OCI-LY7 (cell line): ENCODE measurements around the gene RAD9A. TPM values are rescaled to one million over a fixed set of nuclear protein-coding genes. Genes with fewer than 3 reads are reported as not detected.

Source experiments
- BruUV-seq: library from RNA; stranded (reverse); fragments of 400-500 nt; replicated peaks from 2 replicates; lab custom pipeline; 2021; lab: Mats Ljungman, UMichigan
- CTCF ChIA-PET: fragments of 300-600 bp; sonication (Branson Sonifier 250); formaldehyde crosslinking; loops from one replicate; lab custom pipeline; 2022; ENCODE audit warnings: antibody characterized with exemption; ENCODE audit not compliant: unreplicated experiment; lab: Charles Lee
- POLR2A ChIA-PET: fragments of 300-600 bp; sonication (Branson Sonifier 250); formaldehyde crosslinking; loops from one replicate; lab custom pipeline; 2022; ENCODE audit warnings: antibody characterized with exemption; lab: Charles Lee
- DNase-seq: peaks from one replicate; pipeline ENCODE4 v3.0.0-alpha.2; 2015; ENCODE audit warnings: low spot score
- H2AFZ ChIP-seq: fragments of 200-600 bp; sonication (generic), shearing (Covaris generic); 2 replicates; pipeline ENCODE4 v1.6.1; 2014; ENCODE audit warnings: mild to moderate bottlenecking, antibody characterized with exemption, low read length, moderate library complexity
- H3K27ac ChIP-seq: fragments of 200-600 bp; sonication (generic); 2 replicates; pipeline ENCODE4 v1.5.1; 2014; ENCODE audit warnings: mixed run types, low read depth, mild to moderate bottlenecking, moderate library complexity, low read length, inconsistent platforms; ENCODE audit not compliant: poor library complexity, severe bottlenecking
- H3K36me3 ChIP-seq: fragments of 200-600 bp; sonication (generic); 2 replicates; pipeline ENCODE4 v1.6.1; 2014; ENCODE audit warnings: mild to moderate bottlenecking, antibody characterized with exemption, low read length, moderate library complexity, mixed read lengths; ENCODE audit not compliant: insufficient read depth
- H3K4me1 ChIP-seq: fragments of 200-600 bp; sonication (generic); 2 replicates; pipeline ENCODE4 v1.5.1; 2014; ENCODE audit warnings: mild to moderate bottlenecking, low read length; ENCODE audit not compliant: insufficient read depth, poor library complexity, severe bottlenecking
- H3K4me2 ChIP-seq: fragments of 200-600 bp; sonication (generic); 2 replicates; pipeline ENCODE4 v1.6.1; 2014; ENCODE audit warnings: mild to moderate bottlenecking, low read length
- H3K4me3 ChIP-seq: fragments of 200-600 bp; sonication (generic); 2 replicates; pipeline ENCODE4 v1.5.1; 2014; ENCODE audit warnings: mild to moderate bottlenecking, low read depth, low read length; ENCODE audit not compliant: poor library complexity, severe bottlenecking
- H3K79me2 ChIP-seq: fragments of 200-600 bp; sonication (generic); 2 replicates; pipeline ENCODE4 v1.6.1; 2016; ENCODE audit warnings: low read depth, mild to moderate bottlenecking, low read length, moderate library complexity, mixed read lengths; ENCODE audit not compliant: insufficient read depth
- H3K9me2 ChIP-seq: fragments of 200-600 bp; sonication (generic); 2 replicates; pipeline ENCODE4 v1.6.1; 2016; ENCODE audit warnings: mild to moderate bottlenecking, low read length, mixed read lengths; ENCODE audit not compliant: insufficient read depth
- H3K9me3 ChIP-seq: fragments of 200-600 bp; sonication (generic); 2 replicates; pipeline ENCODE4 v1.6.1; 2014; ENCODE audit warnings: mild to moderate bottlenecking, mixed run types, low read length, mixed read lengths
- H4K20me1 ChIP-seq: fragments of 200-600 bp; sonication (generic); 2 replicates; pipeline ENCODE4 v1.6.1; 2014; ENCODE audit warnings: mild to moderate bottlenecking, antibody characterized with exemption, low read length, moderate library complexity, mixed read lengths; ENCODE audit not compliant: insufficient read depth
- EZH2phosphoT487 ChIP-seq: fragments of 200-600 bp; sonication (generic); IDR thresholded peaks from 2 replicates; pipeline ENCODE4 v1.6.1; 2018; ENCODE audit warnings: low read depth, borderline replicate concordance, mild to moderate bottlenecking, mixed run types, antibody characterized with exemption, low read length, moderate library complexity, mixed read lengths
- intact Hi-C: fragments of 100-400 bp; cut with micrococcal nuclease; formaldehyde crosslinking; loops from one replicate; pipeline ENCODE4 v1.10.0; 2022; ENCODE audit not compliant: unreplicated experiment
- total RNA-seq, 2 experiments: library from RNA; depleted of rRNA in 1 of 2; stranded (reverse); fragments of >200 nt in 1 of 2; shearing (Covaris generic) in 1 of 2; gene quantifications; 2 replicates each; pipeline ENCODE4 v1.2.3, GENCODE V29; 2014 to 2022
- TF ChIP-seq, protein P1 (sequence below): fragments of 200-600 bp; sonication (generic); conservative IDR thresholded peaks from 2 replicates; pipeline ENCODE4 v1.5.1; 2014; ENCODE audit warnings: mild to moderate bottlenecking, antibody characterized with exemption, low read length, moderate library complexity, mixed read lengths

The RAD9A gene
- total RNA-seq, 2 experiments from 2014 or later, result 51.0 to 62.2 TPM

- TF ChIP-seq, protein P1, sequence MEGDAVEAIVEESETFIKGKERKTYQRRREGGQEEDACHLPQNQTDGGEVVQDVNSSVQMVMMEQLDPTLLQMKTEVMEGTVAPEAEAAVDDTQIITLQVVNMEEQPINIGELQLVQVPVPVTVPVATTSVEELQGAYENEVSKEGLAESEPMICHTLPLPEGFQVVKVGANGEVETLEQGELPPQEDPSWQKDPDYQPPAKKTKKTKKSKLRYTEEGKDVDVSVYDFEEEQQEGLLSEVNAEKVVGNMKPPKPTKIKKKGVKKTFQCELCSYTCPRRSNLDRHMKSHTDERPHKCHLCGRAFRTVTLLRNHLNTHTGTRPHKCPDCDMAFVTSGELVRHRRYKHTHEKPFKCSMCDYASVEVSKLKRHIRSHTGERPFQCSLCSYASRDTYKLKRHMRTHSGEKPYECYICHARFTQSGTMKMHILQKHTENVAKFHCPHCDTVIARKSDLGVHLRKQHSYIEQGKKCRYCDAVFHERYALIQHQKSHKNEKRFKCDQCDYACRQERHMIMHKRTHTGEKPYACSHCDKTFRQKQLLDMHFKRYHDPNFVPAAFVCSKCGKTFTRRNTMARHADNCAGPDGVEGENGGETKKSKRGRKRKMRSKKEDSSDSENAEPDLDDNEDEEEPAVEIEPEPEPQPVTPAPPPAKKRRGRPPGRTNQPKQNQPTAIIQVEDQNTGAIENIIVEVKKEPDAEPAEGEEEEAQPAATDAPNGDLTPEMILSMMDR, result no peak
- no peak for TF ChIP-seq EZH2phosphoT487
- H2AFZ ChIP-seq, result no peak overlapping the region
- H3K4me2 ChIP-seq, result no peak overlapping the region
- no TSS peak for BruUV-seq
- ChIA-PET POLR2A (interaction anchor here (0.7 kb wide), 1 partner anchor 181 kb away, joined by 3 read pairs; no protein-coding TSS in a partner anchor), CTCF (no interaction called here)
- peaks cover 64% of the 10 kb centered on the region for H3K4me1 ChIP-seq
- H3K79me2 ChIP-seq, result peaks cover 4% of the 10 kb centered on the region; the same call in 1 of the 2 replicates
- H3K9me2 ChIP-seq, result no peaks in the 10 kb centered on the region
- no peaks in the 10 kb centered on the region for H3K9me3 ChIP-seq
- intact Hi-C loops, result no loop called here
- H3K36me3 ChIP-seq, result peaks cover 9% of the 10 kb centered on the region; the same call in 1 of the 2 replicates
- H3K4me3 ChIP-seq, result no peak overlapping the region
- H4K20me1 ChIP-seq, result no peaks in the 10 kb centered on the region
- H3K27ac ChIP-seq, result no peak overlapping the region
- no peak for DNase-seq
Observed at GRCh38 chr11:67347964-67348749, 43.6 kb upstream of the RAD9A start.

DNA sequence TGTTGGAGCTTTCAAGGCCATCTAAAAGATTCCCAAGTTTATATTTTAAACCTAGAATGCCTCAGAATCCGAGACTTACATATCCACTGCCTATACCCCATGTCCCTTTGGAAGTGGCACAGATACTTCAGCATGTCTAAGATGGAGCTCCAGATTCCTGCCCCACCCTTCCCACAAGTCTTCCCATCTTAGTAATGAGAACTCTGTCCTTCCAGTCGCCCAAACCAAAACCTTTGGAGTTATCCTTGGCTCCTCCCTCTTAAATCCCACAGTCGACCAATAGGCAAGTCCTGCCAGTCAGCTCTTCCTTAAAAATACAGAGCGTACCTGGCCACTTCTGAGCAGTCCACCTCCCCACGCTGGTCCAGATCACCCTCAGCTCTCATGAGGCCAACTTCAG, 42.8 kb upstream of the RAD9A start:
- Histone ChIP-seq H3K79me2 (peaks cover 4% of the 10 kb centered on the region; the same call in 1 of the 2 replicates), H3K9me3 (no peaks in the 10 kb centered on the region), H3K4me1 (peaks cover 65% of the 10 kb centered on the region), H2AFZ (no peak overlapping the region), H4K20me1 (no peaks in the 10 kb centered on the region), H3K4me3 (no peak overlapping the region), H3K36me3 (peaks cover 9% of the 10 kb centered on the region; the same call in 1 of the 2 replicates), H3K4me2 (no peak overlapping the region), H3K9me2 (no peaks in the 10 kb centered on the region), H3K27ac (no peak overlapping the region)
- no TSS peak for BruUV-seq
- no peak for DNase-seq
- TF ChIP-seq, protein P1, result no peak
- no peak for TF ChIP-seq EZH2phosphoT487
- intact Hi-C loops, result no loop called here
- POLR2A ChIA-PET, result interaction anchor here (0.8 to 9.3 kb wide), 2 partner anchors 30 to 32 kb away, joined by 5 to 106 read pairs; no protein-coding TSS in a partner anchor
- CTCF ChIA-PET, result interaction anchor here (0.9 to 1.2 kb wide), 2 partner anchors 32 to 55 kb away, joined by 3 to 7 read pairs; partner anchors contain the start of gene TBC1D10C
